Panc1 (cell line): ENCODE results near the gene MAGIX. TPM values are rescaled to one million over a fixed set of nuclear protein-coding genes. Genes with fewer than 3 reads are reported as not detected.

ENCODE experiments used
- ATAC-seq: fragments of 200-7000 bp; cut with Tn5 transposase; 2 replicates; pipeline ENCODE4 v1.9.1; 2020; ENCODE audit warnings: mild to moderate bottlenecking, moderate library complexity
- BruUV-seq: library from RNA; stranded (reverse); fragments of 400-500 nt; replicated peaks from 2 replicates; lab custom pipeline; 2021; lab: Mats Ljungman, UMichigan
- CTCF ChIA-PET: fragments of 300-600 bp; sonication (Branson Sonifier 250); formaldehyde crosslinking; loops from one replicate; lab custom pipeline; 2022; ENCODE audit warnings: antibody characterized with exemption; lab: Charles Lee
- POLR2A ChIA-PET: fragments of 300-600 bp; sonication (Branson Sonifier 250); formaldehyde crosslinking; loops from one replicate; lab custom pipeline; 2022; ENCODE audit warnings: antibody characterized with exemption; lab: Charles Lee
- DNase-seq: peaks from one replicate; pipeline ENCODE4 v3.0.0-alpha.2; 2010; ENCODE audit warnings: low read depth, low spot score
- H3K27ac ChIP-seq: 2 replicates; pipeline ENCODE4 v1.5.1; 2011; ENCODE audit warnings: mild to moderate bottlenecking, low read length, inconsistent platforms
- H3K27me3 ChIP-seq: fragments of 200-500 bp; sonication (Bioruptor generic); 2 replicates; pipeline ENCODE4 v1.6.0; 2014; ENCODE audit warnings: low read length, inconsistent platforms; ENCODE audit not compliant: control insufficient read depth, insufficient read depth
- H3K36me3 ChIP-seq: fragments of 200-500 bp; sonication (Bioruptor generic); 2 replicates; pipeline ENCODE4 v1.5.1; 2014; ENCODE audit warnings: inconsistent platforms, mild to moderate bottlenecking, low read length, moderate library complexity; ENCODE audit not compliant: control insufficient read depth, insufficient read depth
- H3K4me1 ChIP-seq: 2 replicates; pipeline ENCODE4 v1.5.1; 2011; ENCODE audit warnings: inconsistent platforms, mild to moderate bottlenecking, low read length, moderate library complexity; ENCODE audit not compliant: control insufficient read depth, insufficient read depth
- H3K4me3 ChIP-seq, 2 experiments: 2 replicates each; pipeline ENCODE4 v1.5.1; 2011 to 2012; ENCODE audit warnings: low read depth in 2 of 2, low read length in 2 of 2, mild to moderate bottlenecking in 2 of 2, inconsistent platforms in 1 of 2, moderate library complexity in 1 of 2
- H3K9me3 ChIP-seq: fragments of 200-500 bp; sonication (Bioruptor generic); 2 replicates; pipeline ENCODE4 v1.5.1; 2014; ENCODE audit warnings: low read depth, mild to moderate bottlenecking, inconsistent platforms, low read length, moderate library complexity; ENCODE audit not compliant: control insufficient read depth, insufficient read depth
- CTCF ChIP-seq: fragments of 450-650 bp; IDR thresholded peaks from 2 replicates; pipeline ENCODE4 v1.5.1; 2017; ENCODE audit warnings: mild to moderate bottlenecking
- POLR2AphosphoS5 ChIP-seq: IDR thresholded peaks from 2 replicates; pipeline ENCODE4 v1.6.1; 2012; ENCODE audit warnings: mild to moderate bottlenecking, low read depth, low read length, moderate library complexity
- REST ChIP-seq, 2 experiments: IDR thresholded peaks; 2 replicates each; pipeline ENCODE4 v1.6.1; 2011 to 2012; ENCODE audit warnings: low read depth in 2 of 2, control low read depth in 1 of 2, low read length in 1 of 2, mild to moderate bottlenecking in 1 of 2, moderate library complexity in 1 of 2; ENCODE audit not compliant: insufficient read depth in 1 of 2
- SIN3A ChIP-seq: IDR thresholded peaks from 2 replicates; pipeline ENCODE4 v1.6.1; 2012; ENCODE audit warnings: low read depth, mild to moderate bottlenecking, low read length, moderate library complexity, borderline replicate concordance; ENCODE audit not compliant: insufficient read depth
- TCF7L2 ChIP-seq: IDR thresholded peaks from 2 replicates; pipeline ENCODE4 v1.6.1; 2011; ENCODE audit warnings: mild to moderate bottlenecking, low read depth, low read length, inconsistent platforms
- in situ Hi-C: cut with HindIII; loops from 2 replicates; pipeline ENCODE4 v1.10.0; 2016; ENCODE audit warnings: low sequenced_read_pairs, low pct_unique_long_range_greater_than_20kb
- intact Hi-C: fragments of 100-400 bp; cut with micrococcal nuclease; formaldehyde crosslinking; loops from one replicate; pipeline ENCODE4 v1.10.0; 2022; ENCODE audit not compliant: unreplicated experiment
- total RNA-seq: library from RNA; stranded (reverse); gene quantifications from one replicate; pipeline ENCODE4 v1.2.1, GENCODE V29; 2021; ENCODE audit not compliant: unreplicated experiment

MAGIX gene
- total RNA-seq, 1 experiment from 2014 or later = 3.8 TPM

GRCh38 chrX:49177338-49177833, 14.8 kb downstream of the MAGIX start:
- CTCF ChIA-PET = interaction anchor here (0.7 kb wide), 1 partner anchor 134 kb away, joined by 3 read pairs; the partner anchor contains the start of gene TFE3
- no peak overlapping the region for H3K4me3 ChIP-seq
- no peaks in the 10 kb centered on the region for H3K9me3 ChIP-seq
- POLR2A ChIA-PET = no interaction called here
- TF ChIP-seq POLR2AphosphoS5 (0 out of 2 replicates have a peak, but pooled peaks have one; percentile 5), CTCF (peak; percentile 50), SIN3A (no peak)
- in situ Hi-C loops = no loop called here
- peak overlapping the region; percentile 70 for H3K27ac ChIP-seq
- no TSS peak for BruUV-seq
- peaks cover 35% of the 10 kb centered on the region for H3K4me1 ChIP-seq
- intact Hi-C loops = no loop called here
- no peaks in the 10 kb centered on the region for H3K27me3 ChIP-seq
- DNase-seq (no peak), ATAC-seq (peak; percentile 63)
- peaks cover 4% of the 10 kb centered on the region; the same call in 1 of the 2 replicates for H3K36me3 ChIP-seq

DNA sequence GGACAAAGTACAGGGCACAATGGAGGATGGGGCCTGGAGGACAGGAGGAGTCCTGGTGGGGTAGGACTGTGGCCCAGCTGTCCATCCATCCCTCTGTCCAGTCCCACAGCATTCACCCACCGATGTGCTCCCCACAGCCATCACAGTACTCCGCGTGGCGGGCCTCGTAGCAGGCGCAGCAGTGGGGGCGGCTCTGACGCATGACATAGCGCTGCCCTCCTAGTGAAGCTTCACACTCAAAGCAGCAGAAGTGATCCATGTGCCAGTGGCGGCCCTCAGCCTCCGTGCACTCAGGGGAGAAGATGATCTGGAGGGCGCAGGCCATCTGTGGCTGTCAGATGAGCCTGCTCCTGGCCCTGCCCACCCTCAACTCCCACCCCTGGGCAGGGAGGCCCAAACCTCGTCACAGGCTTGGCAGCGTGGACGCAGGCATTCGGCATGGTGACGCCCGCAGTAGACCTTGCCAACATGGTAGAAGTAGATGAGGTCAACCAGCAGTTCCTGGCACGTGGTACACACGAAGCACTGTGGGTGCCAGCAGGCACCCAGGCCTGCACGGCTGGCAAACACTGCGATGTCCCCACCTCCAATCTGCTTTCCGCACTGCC, 15.4 kb downstream of the MAGIX start:
- Histone ChIP-seq H3K27ac (no peak overlapping the region; the same call in 1 of the 2 replicates), H3K9me3 (no peaks in the 10 kb centered on the region), H3K4me1 (peaks cover 33% of the 10 kb centered on the region), H3K4me3 (no peak overlapping the region), H3K36me3 (peaks cover 4% of the 10 kb centered on the region; the same call in 1 of the 2 replicates), H3K27me3 (no peaks in the 10 kb centered on the region)
- DNase-seq = no peak
- ATAC-seq = no peak
- in situ Hi-C loops (no loop called here), intact Hi-C loops (no loop called here)
- ChIA-PET POLR2A (no interaction called here), CTCF (no interaction called here)
- TF ChIP-seq SIN3A (no peak), CTCF (0 out of 2 replicates have a peak, but pooled peaks have one; percentile 16), REST (IDR thresholded peaks at IDR 0.05; ENCODE audit: insufficient read depth in 1 of 2, low read depth in 2 of 2, low read length in 1 of 2) (no peak), TCF7L2 (no peak), POLR2AphosphoS5 (no peak)
- no TSS peak for BruUV-seq
